Measurements from ENCODE around the gene ATP6V0A4.

The ATP6V0A4 gene

GRCh38 chr7:138656952-138657351 lies 141.0 kb downstream of the ATP6V0A4 start:
- no peak for DNase-seq
